ENCODE results near the gene HSPBP1.

DNA sequence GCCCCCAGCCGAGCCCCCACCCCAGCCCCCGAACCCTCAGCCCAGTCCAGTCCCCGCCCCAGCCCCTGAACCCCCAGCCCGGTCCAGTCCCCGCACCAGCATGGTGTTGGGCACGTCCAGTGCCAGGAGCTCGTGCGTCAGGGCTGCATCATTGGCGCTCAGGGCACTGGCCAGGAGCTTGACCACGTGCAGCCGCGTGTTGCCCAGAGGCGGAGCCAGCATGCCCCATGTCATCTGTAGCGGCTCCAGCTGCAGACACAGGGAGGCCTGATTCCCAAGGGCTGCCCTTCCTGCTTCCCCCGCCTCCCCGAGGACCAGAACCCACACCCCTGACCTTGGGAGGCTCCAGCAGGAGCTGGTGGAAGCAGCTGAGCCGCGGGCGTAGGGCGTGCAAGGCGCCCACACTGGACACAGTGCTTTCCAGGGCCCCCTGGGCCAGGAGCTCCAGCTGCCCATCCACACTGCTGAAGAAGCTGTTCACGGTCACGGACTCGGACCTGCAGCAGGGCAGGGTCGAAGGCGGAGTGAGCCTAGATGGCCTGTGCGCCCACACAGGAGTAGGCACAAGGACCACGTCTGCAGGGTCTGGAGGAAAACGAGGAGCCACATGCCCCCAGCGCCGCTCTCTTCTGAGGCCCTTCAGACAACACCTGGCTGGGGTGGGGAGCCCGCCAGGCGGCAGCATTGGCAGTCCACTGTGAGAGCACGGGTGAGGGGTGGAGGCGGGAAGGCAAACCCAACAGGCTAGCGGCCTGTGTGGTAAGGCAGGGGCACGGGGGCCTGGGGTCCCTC lies 38.6 kb downstream of the HSPBP1 start:
- TF ChIP-seq, protein P1, sequence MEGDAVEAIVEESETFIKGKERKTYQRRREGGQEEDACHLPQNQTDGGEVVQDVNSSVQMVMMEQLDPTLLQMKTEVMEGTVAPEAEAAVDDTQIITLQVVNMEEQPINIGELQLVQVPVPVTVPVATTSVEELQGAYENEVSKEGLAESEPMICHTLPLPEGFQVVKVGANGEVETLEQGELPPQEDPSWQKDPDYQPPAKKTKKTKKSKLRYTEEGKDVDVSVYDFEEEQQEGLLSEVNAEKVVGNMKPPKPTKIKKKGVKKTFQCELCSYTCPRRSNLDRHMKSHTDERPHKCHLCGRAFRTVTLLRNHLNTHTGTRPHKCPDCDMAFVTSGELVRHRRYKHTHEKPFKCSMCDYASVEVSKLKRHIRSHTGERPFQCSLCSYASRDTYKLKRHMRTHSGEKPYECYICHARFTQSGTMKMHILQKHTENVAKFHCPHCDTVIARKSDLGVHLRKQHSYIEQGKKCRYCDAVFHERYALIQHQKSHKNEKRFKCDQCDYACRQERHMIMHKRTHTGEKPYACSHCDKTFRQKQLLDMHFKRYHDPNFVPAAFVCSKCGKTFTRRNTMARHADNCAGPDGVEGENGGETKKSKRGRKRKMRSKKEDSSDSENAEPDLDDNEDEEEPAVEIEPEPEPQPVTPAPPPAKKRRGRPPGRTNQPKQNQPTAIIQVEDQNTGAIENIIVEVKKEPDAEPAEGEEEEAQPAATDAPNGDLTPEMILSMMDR (IDR thresholded peaks at IDR 0.05; ENCODE audit: low read length), result no peak
- TF ChIP-seq EZH2 (optimal IDR thresholded peaks at IDR 0.05; ENCODE audit: low read depth, low read length), result no peak

Data from MM.1S (cell line).